ENCODE results near the gene FGA.

The FGA gene

DNA sequence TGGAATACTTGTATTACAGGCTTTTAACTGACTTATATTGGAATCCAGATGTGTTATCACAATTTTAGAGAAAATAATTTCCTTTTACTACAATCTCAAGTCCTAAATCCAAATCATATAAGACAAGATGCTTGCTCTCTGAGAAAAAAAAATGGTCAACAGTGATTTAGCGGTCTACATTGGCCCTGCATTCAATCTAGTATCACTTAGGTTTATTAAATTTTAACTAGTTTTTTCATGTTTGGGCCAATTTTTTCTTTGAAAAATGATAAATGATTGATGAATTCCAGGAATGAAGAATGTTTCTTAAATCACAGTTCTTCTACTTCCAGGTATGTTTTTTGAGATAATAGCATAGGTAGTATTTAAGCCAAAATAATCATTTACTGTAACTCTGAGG lies 24.7 kb upstream of the FGA start:
- H3K27ac ChIP-seq, result no peak overlapping the region
- TF ChIP-seq ZFX (IDR thresholded peaks at IDR 0.05; ENCODE audit: borderline replicate concordance) (no peak), CTCF (IDR thresholded peaks at IDR 0.05) (no peak)

GRCh38 chr4:154614306-154614705 lies 23.8 kb upstream of the FGA start:
- no peak overlapping the region for H3K27ac ChIP-seq
- TF ChIP-seq ZFX (IDR thresholded peaks at IDR 0.05; ENCODE audit: borderline replicate concordance) (no peak), CTCF (IDR thresholded peaks at IDR 0.05) (no peak)

DNA sequence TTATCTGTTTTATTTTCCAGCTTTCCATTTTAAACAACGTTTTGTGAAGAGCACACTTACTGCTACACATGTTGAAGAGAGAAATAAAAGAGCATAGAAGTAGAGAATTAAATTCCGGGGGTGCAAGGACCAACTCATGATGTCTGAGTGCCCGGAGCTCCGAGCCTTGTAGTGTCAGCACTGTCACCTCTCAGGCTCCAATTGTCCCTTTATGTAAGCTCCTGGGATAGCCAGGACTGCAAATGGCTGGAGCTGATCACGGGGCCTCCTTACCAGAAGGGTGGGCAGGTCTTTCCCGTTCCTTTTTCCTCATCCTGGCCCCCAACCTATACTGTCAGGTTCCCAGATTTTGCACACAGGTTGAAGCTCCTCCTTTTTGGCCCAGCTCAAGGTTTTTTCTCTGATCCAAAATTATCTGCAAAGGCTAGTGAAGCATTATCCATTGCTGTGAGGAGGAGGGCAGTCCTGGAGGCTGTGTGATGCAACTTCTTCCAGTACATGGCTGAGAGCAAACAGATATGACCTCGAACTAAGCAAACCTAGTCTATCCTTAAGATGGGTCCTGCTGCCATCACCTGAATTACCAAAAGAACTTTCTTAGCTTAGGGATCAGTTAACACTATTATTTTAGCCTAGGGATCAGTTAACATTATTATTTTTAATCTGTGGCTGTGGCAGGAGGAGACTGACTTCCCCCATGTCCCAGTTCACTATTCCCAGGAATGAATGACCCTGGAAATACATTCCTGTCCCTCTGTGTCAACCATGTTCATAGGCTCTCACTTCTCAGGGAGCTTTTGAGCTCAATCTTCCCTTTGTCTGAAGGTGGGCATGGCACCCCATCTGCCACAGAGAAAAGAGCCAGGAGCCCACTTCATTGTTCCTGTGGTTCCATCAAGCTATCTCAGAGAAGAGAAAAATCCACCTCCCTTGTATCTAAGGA lies 22.2 kb upstream of the FGA start, which contains the start of gene FGG:
FGG (minus strand) TSS at position 185 of the 943 bp plus-strand sequence; CDS start at position 138, 47 bp downstream.
- TF ChIP-seq CTCF (IDR thresholded peaks at IDR 0.05) (no peak), ZFX (IDR thresholded peaks at IDR 0.05; ENCODE audit: borderline replicate concordance) (no peak)
- H3K27ac ChIP-seq, result no peak within 1 kb of the TSS

DNA sequence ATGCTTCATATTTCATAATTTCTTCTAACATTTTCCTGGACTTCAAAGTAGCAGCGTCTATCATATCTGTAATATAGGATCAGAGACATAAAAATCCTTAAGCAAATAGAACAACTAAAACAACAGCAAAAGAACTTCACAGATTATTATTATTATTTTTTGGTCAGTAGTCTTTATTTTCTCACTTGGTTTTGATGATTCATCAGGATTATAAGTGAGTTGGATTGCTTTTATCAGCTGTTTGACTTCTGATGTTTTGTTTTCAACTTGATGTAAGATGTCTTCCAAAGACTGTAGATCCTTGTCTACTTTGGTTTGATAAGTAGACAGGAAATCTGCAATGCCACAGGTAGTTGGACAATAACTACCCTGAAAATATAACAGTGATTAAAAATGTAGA lies 21.3 kb upstream of the FGA start:
- no peak for TF ChIP-seq ZFX (IDR thresholded peaks at IDR 0.05; ENCODE audit: borderline replicate concordance)
- no peak for TF ChIP-seq CTCF (IDR thresholded peaks at IDR 0.05)

DNA sequence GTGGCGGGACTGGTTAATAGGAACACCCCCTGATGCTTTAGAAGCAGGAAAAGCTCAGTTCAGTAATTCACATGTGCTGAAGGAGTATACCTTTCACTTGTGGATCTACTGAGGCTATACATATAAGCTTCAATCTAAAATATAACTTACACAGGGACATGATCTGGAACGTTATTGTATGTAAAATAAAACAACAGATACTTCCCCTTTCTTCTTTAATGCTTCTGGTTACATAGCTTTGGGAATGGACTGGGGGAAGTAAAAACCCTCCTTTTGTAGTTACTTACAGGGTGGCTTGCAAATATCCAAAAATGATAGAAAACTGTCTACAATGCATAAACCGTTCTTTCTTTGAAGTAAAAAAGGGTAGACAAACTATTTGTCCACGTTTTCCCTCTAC lies 20.0 kb upstream of the FGA start:
- TF ChIP-seq CTCF (IDR thresholded peaks at IDR 0.05), result no peak
- no peak for TF ChIP-seq ZFX (IDR thresholded peaks at IDR 0.05; ENCODE audit: borderline replicate concordance)
- no peak overlapping the region for H3K27ac ChIP-seq

More for the DNA sequence above, 21.3 kb upstream of the FGA start:
- H3K27ac ChIP-seq, result no peak overlapping the region

DNA sequence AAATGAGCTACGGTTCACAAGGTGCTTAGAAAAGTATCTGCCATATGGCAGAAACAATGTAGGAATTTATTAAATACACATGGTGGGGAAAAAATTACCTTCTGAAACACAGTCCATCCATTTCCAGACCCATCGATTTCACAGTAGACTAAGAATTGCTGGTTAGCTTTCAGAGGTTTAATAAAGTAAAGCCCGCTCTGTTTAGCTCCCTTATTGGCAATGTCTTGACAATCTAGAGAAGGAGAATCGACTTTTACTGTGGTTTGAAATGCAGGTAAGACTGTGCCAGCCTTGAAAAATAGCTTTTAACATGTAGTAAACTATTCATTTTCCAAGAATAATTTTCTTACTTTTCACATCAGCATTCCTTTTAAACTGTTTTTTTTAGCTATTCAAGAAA lies 19.0 kb upstream of the FGA start:
- no peak overlapping the region for H3K27ac ChIP-seq
- no peak for TF ChIP-seq ZFX (IDR thresholded peaks at IDR 0.05; ENCODE audit: borderline replicate concordance)
- TF ChIP-seq CTCF (IDR thresholded peaks at IDR 0.05), result no peak

All from 22Rv1 (cell line).